Neural cell (in vitro differentiated cells): Measurements from ENCODE around the gene GRIN3A. TPM values are rescaled to one million over a fixed set of nuclear protein-coding genes. Genes with fewer than 3 reads are reported as not detected.

Experiments used
- H2AFZ ChIP-seq: fragments of 200-600, 300-800 bp; sonication (generic), shearing (Covaris generic); 2 replicates; pipeline ENCODE4 v1.6.0; 2014; ENCODE audit warnings: low read depth, mild to moderate bottlenecking, antibody characterized with exemption, low read length, moderate library complexity
- H3F3A ChIP-seq: fragments of 200-600 bp; shearing (Covaris generic); 2 replicates; pipeline ENCODE4 v1.6.1; 2016; ENCODE audit warnings: mild to moderate bottlenecking, moderate library complexity, mixed read lengths, antibody characterized with exemption, low read length; ENCODE audit not compliant: insufficient read depth, poor library complexity, severe bottlenecking
- H3K27ac ChIP-seq: fragments of 200-600, 300-800 bp; sonication (generic), shearing (Covaris generic); 2 replicates; pipeline ENCODE4 v1.5.1; 2014; ENCODE audit warnings: mild to moderate bottlenecking, low read length, moderate library complexity
- H3K27me3 ChIP-seq: fragments of 300-800, 200-600 bp; sonication (generic), shearing (Covaris generic); 2 replicates; pipeline ENCODE4 v1.6.0; 2014; ENCODE audit warnings: mild to moderate bottlenecking, low read depth, low read length, moderate library complexity; ENCODE audit not compliant: insufficient read depth
- H3K36me3 ChIP-seq: fragments of 300-800, 200-600 bp; sonication (generic), shearing (Covaris generic); 2 replicates; pipeline ENCODE4 v1.5.1; 2014; ENCODE audit warnings: mild to moderate bottlenecking, antibody characterized with exemption, low read length, moderate library complexity; ENCODE audit not compliant: insufficient read depth
- H3K4me2 ChIP-seq: fragments of 300-800, 200-600 bp; sonication (generic), shearing (Covaris generic); 2 replicates; pipeline ENCODE4 v1.6.0; 2014; ENCODE audit warnings: mild to moderate bottlenecking, low read length
- H3K4me3 ChIP-seq: fragments of 300-800, 200-600 bp; sonication (generic), shearing (Covaris generic); 2 replicates; pipeline ENCODE4 v1.5.1; 2014; ENCODE audit warnings: mild to moderate bottlenecking, low read length, moderate library complexity
- H3K79me2 ChIP-seq: fragments of 200-600 bp; shearing (Covaris generic); replicated peaks from 2 replicates; pipeline ENCODE4 v1.6.0; 2014; ENCODE audit warnings: mild to moderate bottlenecking, low read length, moderate library complexity; ENCODE audit not compliant: insufficient read depth
- H3K9ac ChIP-seq: fragments of 300-800, 200-600 bp; sonication (generic), shearing (Covaris generic); 2 replicates; pipeline ENCODE4 v1.6.1; 2016; ENCODE audit warnings: mild to moderate bottlenecking, low read length, mixed read lengths
- H3K9me2 ChIP-seq: fragments of 200-600 bp; shearing (Covaris generic); 2 replicates; pipeline ENCODE4 v1.6.1; 2016; ENCODE audit warnings: mild to moderate bottlenecking, low read length, mixed read lengths; ENCODE audit not compliant: insufficient read depth
- H3K9me3 ChIP-seq: fragments of 200-600, 300-800 bp; sonication (generic), shearing (Covaris generic); 2 replicates; pipeline ENCODE4 v1.6.1; 2016; ENCODE audit warnings: mild to moderate bottlenecking, mixed run types, low read length, moderate library complexity, mixed read lengths
- H4K20me1 ChIP-seq: fragments of 200-600 bp; shearing (Covaris generic); 2 replicates; pipeline ENCODE4 v1.6.1; 2016; ENCODE audit warnings: mild to moderate bottlenecking, mixed run types; ENCODE audit not compliant: insufficient read depth
- EP300 ChIP-seq: fragments of 450-650 bp; conservative IDR thresholded peaks from 2 replicates; pipeline ENCODE4 v1.6.1; 2014; ENCODE audit warnings: antibody characterized with exemption, mild to moderate bottlenecking, moderate library complexity; ENCODE audit not compliant: poor library complexity, severe bottlenecking
- EZH2 ChIP-seq: fragments of 200-600, 300-800 bp; shearing (Covaris generic), sonication (generic); IDR thresholded peaks from 2 replicates; pipeline ENCODE4 v1.6.1; 2014; ENCODE audit warnings: antibody characterized with exemption, low read length, borderline replicate concordance, mild to moderate bottlenecking; ENCODE audit not compliant: insufficient read depth, poor library complexity, severe bottlenecking
- MXI1 ChIP-seq: fragments of 450-650 bp; conservative IDR thresholded peaks from 2 replicates; pipeline ENCODE4 v1.6.1; 2014; ENCODE audit warnings: antibody characterized with exemption, mild to moderate bottlenecking; ENCODE audit not compliant: poor library complexity, severe bottlenecking
- POLR2AphosphoS5 ChIP-seq: IDR thresholded peaks from 2 replicates; pipeline ENCODE4 v1.6.1; 2012
- RAD21 ChIP-seq: fragments of 450-650 bp; conservative IDR thresholded peaks from 2 replicates; pipeline ENCODE4 v1.6.1; 2014; ENCODE audit warnings: antibody characterized with exemption, mild to moderate bottlenecking, moderate library complexity
- SMC3 ChIP-seq: fragments of 450-650 bp; conservative IDR thresholded peaks from 2 replicates; pipeline ENCODE4 v1.6.1; 2014; ENCODE audit warnings: antibody characterized with exemption, mild to moderate bottlenecking, moderate library complexity; ENCODE audit not compliant: poor library complexity
- TAF1 ChIP-seq: IDR thresholded peaks from 2 replicates; pipeline ENCODE4 v1.6.1; 2012; ENCODE audit warnings: low read depth
- polyA plus RNA-seq: library from polyadenylated mRNA; depleted of rRNA; stranded (reverse); fragments of >200 nt; gene quantifications from 2 replicates; pipeline ENCODE4 v1.2.3, GENCODE V29; 2014
- TF ChIP-seq, protein P1 (sequence below): IDR thresholded peaks from 2 replicates; pipeline ENCODE4 v1.6.1; 2012; ENCODE audit warnings: borderline replicate concordance
- TF ChIP-seq, protein P2 (sequence below): fragments of 450-650 bp; IDR thresholded peaks from 2 replicates; pipeline ENCODE4 v1.5.1; 2014; ENCODE audit warnings: antibody characterized with exemption, mild to moderate bottlenecking, moderate library complexity; ENCODE audit not compliant: poor library complexity, severe bottlenecking

GRIN3A gene
- polyA plus RNA-seq, 1 donor from 2014 or later = 0.59 TPM

DNA sequence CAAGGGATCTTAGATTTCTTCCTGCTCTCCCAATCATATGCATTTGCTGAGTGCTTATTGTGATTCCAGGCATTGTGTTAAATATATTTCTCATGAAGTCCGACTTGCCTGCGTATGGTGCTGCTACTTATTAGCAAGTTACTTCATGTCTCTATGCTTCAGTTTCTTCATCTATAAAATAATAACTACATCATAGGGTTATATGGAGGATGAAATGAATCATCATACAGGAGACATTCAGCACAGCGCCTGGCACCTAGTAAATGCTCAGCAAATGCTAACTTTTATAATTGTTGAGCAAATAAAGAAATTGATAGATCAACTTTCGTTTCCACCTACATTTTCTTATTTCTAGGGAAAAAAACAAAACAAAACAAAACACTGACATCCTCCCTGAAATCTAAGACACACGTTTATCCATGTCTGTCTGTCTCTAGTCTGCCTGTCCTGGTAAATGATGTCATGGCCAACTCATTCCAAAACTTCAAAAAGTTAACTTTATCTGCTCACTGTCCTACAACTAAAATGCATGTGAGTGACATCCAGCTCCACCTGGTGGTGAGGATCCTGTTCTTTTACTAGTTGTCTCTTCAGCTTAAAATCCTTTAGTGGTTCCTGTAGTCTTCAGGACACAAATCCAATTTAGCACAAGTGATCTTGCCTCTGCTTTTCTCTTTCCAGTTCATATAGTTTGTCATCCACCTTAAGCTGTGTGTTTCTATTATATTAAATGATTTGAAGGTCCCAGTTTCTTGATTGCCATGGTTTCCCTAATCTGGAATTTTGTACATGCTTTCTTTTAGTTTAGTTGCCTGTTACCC lies 171.3 kb downstream of the GRIN3A start:
- Histone ChIP-seq H4K20me1 (no peaks in the 10 kb centered on the region), H3K27ac (no peak overlapping the region), H3K79me2 (no peaks in the 10 kb centered on the region), H2AFZ (no peak overlapping the region), H3K9me2 (no peaks in the 10 kb centered on the region), H3K4me3 (no peak overlapping the region), H3K36me3 (no peaks in the 10 kb centered on the region), H3K27me3 (no peaks in the 10 kb centered on the region), H3F3A (no peaks in the 10 kb centered on the region), H3K9me3 (no peaks in the 10 kb centered on the region), H3K4me2 (no peak overlapping the region), H3K9ac (no peak overlapping the region)
- TF ChIP-seq SMC3 = peak; percentile 28
- TF ChIP-seq, protein P1, sequence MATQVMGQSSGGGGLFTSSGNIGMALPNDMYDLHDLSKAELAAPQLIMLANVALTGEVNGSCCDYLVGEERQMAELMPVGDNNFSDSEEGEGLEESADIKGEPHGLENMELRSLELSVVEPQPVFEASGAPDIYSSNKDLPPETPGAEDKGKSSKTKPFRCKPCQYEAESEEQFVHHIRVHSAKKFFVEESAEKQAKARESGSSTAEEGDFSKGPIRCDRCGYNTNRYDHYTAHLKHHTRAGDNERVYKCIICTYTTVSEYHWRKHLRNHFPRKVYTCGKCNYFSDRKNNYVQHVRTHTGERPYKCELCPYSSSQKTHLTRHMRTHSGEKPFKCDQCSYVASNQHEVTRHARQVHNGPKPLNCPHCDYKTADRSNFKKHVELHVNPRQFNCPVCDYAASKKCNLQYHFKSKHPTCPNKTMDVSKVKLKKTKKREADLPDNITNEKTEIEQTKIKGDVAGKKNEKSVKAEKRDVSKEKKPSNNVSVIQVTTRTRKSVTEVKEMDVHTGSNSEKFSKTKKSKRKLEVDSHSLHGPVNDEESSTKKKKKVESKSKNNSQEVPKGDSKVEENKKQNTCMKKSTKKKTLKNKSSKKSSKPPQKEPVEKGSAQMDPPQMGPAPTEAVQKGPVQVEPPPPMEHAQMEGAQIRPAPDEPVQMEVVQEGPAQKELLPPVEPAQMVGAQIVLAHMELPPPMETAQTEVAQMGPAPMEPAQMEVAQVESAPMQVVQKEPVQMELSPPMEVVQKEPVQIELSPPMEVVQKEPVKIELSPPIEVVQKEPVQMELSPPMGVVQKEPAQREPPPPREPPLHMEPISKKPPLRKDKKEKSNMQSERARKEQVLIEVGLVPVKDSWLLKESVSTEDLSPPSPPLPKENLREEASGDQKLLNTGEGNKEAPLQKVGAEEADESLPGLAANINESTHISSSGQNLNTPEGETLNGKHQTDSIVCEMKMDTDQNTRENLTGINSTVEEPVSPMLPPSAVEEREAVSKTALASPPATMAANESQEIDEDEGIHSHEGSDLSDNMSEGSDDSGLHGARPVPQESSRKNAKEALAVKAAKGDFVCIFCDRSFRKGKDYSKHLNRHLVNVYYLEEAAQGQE = no peak
- TF ChIP-seq, protein P2, sequence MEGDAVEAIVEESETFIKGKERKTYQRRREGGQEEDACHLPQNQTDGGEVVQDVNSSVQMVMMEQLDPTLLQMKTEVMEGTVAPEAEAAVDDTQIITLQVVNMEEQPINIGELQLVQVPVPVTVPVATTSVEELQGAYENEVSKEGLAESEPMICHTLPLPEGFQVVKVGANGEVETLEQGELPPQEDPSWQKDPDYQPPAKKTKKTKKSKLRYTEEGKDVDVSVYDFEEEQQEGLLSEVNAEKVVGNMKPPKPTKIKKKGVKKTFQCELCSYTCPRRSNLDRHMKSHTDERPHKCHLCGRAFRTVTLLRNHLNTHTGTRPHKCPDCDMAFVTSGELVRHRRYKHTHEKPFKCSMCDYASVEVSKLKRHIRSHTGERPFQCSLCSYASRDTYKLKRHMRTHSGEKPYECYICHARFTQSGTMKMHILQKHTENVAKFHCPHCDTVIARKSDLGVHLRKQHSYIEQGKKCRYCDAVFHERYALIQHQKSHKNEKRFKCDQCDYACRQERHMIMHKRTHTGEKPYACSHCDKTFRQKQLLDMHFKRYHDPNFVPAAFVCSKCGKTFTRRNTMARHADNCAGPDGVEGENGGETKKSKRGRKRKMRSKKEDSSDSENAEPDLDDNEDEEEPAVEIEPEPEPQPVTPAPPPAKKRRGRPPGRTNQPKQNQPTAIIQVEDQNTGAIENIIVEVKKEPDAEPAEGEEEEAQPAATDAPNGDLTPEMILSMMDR = peak; percentile 35

DNA sequence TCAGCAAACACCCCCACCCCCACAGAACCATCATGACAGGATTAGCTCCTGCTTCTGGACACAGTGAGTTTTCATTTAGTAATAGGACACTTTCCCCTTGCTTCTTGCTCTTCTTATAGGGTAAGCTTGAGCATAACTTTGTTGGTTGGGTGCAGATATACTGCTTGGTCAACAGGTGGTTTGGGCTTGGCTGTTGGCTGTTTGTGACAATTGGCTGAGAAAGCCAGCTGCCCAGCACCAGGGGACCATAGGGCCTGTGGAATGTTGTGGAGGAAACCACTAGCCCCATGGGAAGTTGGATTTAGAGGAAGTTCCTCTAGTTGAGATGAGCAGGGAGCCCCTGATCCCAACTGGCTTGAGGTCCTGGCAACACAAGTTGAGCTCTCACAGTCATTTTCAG lies 174.2 kb downstream of the GRIN3A start:
- Histone ChIP-seq H2AFZ (no peak overlapping the region), H3K9ac (no peak overlapping the region), H3F3A (no peaks in the 10 kb centered on the region), H4K20me1 (no peaks in the 10 kb centered on the region), H3K36me3 (peaks cover 9% of the 10 kb centered on the region), H3K27me3 (no peaks in the 10 kb centered on the region), H3K27ac (no peak overlapping the region), H3K79me2 (no peaks in the 10 kb centered on the region), H3K4me2 (no peak overlapping the region), H3K9me2 (no peaks in the 10 kb centered on the region), H3K9me3 (no peaks in the 10 kb centered on the region), H3K4me3 (no peak overlapping the region)
- TF ChIP-seq MXI1 (no peak), EZH2 (no peak), TAF1 (no peak), SMC3 (no peak), POLR2AphosphoS5 (no peak), RAD21 (no peak), EP300 (no peak)
- TF ChIP-seq, protein P2 = no peak
- TF ChIP-seq, protein P1 = no peak
